GM12873 (cell line): ENCODE data around the gene DOCK10.
A peak's percentile ranks its signal among the peaks of the same experiment; 100 is the strongest.

Experiments
- TF ChIP-seq, protein P1 (sequence below): IDR thresholded peaks from 2 replicates; pipeline ENCODE4 v1.5.1; 2012; ENCODE audit warnings: low read depth, mild to moderate bottlenecking, moderate library complexity, low read length, control low read depth; ENCODE audit not compliant: insufficient read depth; ENCODE audit errors: missing control alignments

DOCK10 gene

GRCh38 chr2:224892574-224893204 lies 149.6 kb downstream of the DOCK10 start:
- TF ChIP-seq, protein P1, sequence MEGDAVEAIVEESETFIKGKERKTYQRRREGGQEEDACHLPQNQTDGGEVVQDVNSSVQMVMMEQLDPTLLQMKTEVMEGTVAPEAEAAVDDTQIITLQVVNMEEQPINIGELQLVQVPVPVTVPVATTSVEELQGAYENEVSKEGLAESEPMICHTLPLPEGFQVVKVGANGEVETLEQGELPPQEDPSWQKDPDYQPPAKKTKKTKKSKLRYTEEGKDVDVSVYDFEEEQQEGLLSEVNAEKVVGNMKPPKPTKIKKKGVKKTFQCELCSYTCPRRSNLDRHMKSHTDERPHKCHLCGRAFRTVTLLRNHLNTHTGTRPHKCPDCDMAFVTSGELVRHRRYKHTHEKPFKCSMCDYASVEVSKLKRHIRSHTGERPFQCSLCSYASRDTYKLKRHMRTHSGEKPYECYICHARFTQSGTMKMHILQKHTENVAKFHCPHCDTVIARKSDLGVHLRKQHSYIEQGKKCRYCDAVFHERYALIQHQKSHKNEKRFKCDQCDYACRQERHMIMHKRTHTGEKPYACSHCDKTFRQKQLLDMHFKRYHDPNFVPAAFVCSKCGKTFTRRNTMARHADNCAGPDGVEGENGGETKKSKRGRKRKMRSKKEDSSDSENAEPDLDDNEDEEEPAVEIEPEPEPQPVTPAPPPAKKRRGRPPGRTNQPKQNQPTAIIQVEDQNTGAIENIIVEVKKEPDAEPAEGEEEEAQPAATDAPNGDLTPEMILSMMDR, result no peak

DNA sequence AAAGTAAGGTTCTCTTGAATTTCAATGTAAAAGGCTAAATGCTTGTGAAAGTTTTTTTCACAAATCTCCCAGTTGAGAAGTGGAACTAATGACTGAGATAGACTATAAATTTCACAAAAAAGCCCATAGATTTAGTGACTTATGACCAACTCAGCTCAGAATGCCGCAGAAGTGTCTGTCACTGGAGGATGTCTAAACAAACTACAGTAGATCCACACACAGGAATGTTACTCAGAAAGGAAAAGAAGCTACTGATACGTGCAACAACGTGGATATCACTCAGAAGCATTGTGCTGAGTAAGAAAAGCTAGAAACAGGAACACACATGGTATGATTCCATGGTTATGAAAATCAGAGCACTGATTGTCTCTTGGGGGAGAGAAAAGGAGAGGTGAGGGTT lies 151.9 kb downstream of the DOCK10 start:
- TF ChIP-seq, protein P1, result no peak

GRCh38 chr2:224887141-224887540 lies 155.1 kb downstream of the DOCK10 start:
- TF ChIP-seq, protein P1, result peak; percentile 33

DNA sequence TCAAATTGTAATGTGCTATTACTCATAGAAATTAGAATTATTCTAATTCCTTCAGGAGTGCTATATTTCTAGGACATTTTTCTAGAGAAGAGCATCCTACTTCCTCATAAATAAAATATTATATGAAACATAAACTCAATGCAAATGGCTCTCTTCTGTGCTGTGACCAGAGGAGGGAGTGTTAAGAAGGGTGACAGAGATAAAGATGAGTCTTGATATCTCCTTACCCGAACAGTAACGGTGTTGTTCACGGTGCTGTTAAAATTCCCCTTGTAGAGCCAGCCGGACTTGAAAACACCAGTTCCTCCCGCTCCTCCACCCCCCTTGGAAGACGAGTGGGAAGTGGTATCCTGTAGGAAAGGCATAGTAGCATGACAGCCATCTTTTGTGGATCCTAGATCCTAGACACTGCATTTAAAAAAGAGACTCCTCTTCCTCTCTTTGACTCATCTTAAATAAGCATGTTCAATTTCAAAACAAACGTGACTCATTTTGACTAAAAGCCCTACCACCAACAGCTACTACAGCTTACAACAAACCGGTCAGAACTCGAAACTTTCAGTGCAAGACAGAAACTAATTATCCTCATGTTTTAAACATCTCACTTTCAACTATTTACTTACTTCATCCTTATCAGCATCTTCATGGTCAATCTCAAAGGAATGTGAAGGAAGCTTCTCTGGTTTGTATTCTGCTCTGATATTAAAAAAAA lies 156.3 kb downstream of the DOCK10 start:
- TF ChIP-seq, protein P1, result no peak

- TF ChIP-seq, protein P1, result no peak
Observed at GRCh38 chr2:224885291-224885690, 157.0 kb downstream of the DOCK10 start.

DNA sequence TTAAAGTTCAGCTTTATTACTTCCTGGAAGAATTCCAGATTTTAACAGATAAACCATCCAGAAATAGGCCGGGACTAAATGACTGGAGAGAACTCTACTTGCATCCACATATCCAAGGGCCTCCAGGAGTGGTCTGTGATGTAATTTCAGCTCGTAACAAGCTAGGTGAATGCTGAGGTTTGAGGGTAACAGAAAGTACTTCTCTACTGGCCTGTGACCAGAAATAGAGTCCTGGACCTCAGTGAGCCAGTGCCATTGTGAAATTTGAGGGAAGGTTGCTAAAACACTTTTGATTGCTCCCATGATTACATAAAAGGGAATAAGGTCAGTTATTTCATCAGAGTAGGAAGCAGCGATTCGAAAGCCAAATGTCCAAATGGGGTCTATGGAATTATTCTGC lies 158.1 kb downstream of the DOCK10 start:
- TF ChIP-seq, protein P1, result no peak

GRCh38 chr2:224883700-224884099 lies 158.6 kb downstream of the DOCK10 start:
- TF ChIP-seq, protein P1, result no peak
